ENCODE measurements around the gene RAB2B.

DNA sequence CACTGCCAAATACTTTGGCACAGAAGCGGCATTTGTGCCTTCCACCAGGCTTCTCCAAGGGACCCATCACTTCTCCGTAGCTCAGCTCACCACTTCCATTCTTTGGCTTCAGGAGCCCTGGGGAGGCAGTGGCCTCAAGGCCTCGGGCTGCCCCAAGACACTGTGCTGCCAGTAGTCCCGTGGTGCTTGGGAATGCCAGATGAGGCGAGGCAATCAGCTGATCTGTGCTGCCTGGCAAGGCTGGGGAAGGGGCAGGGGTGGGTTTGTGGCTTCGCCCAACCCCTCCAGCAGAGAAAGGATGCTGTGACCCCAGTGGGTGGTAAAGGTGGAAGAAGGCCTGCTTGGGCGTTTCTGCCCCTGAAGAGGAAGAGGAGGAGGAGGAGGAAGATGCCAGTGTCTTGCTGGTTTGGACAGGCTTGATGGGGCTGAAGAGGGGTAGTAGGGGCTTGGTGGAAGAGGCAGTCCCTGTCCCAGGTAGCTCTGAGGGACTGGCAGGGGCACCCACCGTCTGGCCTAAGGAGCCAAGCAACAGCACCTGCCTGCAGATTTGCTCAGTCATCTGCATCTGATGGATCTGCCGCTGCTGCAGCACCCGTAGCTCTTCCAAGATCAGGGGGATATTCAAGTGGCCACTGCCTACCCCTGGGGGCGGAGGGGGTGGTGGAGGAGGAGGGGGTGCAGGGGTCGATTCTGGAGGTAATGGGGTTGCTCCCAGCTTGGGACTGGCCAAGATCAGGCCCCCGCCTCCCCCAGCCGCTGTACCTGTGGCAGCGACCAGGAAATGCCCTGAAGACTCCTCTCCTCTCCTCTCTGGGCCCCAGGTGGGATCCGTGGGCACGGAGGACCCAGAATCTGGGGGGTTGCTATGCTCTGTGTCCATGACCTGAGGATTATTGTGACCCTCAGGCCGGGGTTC lies 48.1 kb upstream of the RAB2B start:
- no peak for TF ChIP-seq CTCF (IDR thresholded peaks at IDR 0.05; ENCODE audit: low read depth, low read length)
- TF ChIP-seq POLR2A (IDR thresholded peaks at IDR 0.05; ENCODE audit: extremely low read depth, insufficient read length) = no peak
- TF ChIP-seq, protein P1, sequence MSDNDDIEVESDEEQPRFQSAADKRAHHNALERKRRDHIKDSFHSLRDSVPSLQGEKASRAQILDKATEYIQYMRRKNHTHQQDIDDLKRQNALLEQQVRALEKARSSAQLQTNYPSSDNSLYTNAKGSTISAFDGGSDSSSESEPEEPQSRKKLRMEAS (IDR thresholded peaks at IDR 0.05; ENCODE audit: low read depth, low read length) = no peak
- TF ChIP-seq MYC (IDR thresholded peaks at IDR 0.05; ENCODE audit: low read depth, low read length) = no peak
